Heart left ventricle (tissue), 13 donors: ENCODE data around the gene TOMM20L.

Source experiments
- POLR2A ChIP-seq, 2 donors: fragments of 450-650 bp; IDR thresholded peaks; one replicate each; pipeline ENCODE4 v1.6.1; 2017; ENCODE audit warnings: antibody characterized with exemption in 2 of 2, mild to moderate bottlenecking in 2 of 2, moderate library complexity in 2 of 2
- TF ChIP-seq, protein P1 (sequence below), 12 donors: fragments of 200-600 bp; sonication (generic) in 4 of 12; IDR thresholded peaks; one replicate each; pipeline versions ENCODE4 v1.5.0 to v1.8.0; 2018 to 2022; ENCODE audit warnings: antibody characterized with exemption in 12 of 12, mild to moderate bottlenecking in 5 of 12
- donor health status: ischemic (EF 13 %, LVEDD 7.1; RV severe dilation, severe dysfunction).
- donor health status: DM: no; HTN: yes; CAD: no.
- donor health status: DM: no; HTN: no; CAD: no.
- donor health status: ischemic (EF 25% LVEDD 6.9; RV normal size, moderate dysfunction).
- donor health status: ischemic (EF 25% LVEDD 5.7; RV mildly dilated, moderate dysfunction).
- donor health status: ischemic (EF 35%, LVEDD 5.7; RV mildly dilated, moderate dysfunction).
- donor health status: nonischemic (EF 11% LVEDD 7.7; RV severe dilation, severe dysfunction).
- donor health status: DM: yes; HTN: yes; CAD: no.
- donor health status: PGD.
- donor health status: ischemic (EF 29% LVEDD 5.4; RV normal size, mild dysfunction).
- donor health status: nonischemic (EF 23%, LVEDD 6.1; RV moderate dilation, normal function).

DNA sequence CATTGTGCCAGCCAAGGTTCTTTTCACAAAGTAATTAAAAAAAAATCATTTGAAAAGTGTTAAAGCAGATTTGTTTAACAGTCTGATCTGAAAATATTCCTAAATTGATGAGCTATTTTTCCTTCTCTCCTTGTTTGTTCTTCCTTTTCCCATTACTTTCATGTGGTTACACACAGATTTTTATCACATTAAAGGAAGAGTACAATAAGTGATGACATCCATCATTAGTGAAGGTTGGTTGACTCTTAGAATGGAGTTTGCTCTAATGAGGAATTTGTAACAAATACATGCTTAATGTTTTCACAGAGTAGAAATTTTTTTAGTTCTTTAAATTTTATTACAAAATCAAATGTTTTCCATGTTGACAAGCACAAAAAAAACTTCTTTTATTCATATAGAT lies 18.9 kb upstream of the TOMM20L start:
- TF ChIP-seq, protein P1, sequence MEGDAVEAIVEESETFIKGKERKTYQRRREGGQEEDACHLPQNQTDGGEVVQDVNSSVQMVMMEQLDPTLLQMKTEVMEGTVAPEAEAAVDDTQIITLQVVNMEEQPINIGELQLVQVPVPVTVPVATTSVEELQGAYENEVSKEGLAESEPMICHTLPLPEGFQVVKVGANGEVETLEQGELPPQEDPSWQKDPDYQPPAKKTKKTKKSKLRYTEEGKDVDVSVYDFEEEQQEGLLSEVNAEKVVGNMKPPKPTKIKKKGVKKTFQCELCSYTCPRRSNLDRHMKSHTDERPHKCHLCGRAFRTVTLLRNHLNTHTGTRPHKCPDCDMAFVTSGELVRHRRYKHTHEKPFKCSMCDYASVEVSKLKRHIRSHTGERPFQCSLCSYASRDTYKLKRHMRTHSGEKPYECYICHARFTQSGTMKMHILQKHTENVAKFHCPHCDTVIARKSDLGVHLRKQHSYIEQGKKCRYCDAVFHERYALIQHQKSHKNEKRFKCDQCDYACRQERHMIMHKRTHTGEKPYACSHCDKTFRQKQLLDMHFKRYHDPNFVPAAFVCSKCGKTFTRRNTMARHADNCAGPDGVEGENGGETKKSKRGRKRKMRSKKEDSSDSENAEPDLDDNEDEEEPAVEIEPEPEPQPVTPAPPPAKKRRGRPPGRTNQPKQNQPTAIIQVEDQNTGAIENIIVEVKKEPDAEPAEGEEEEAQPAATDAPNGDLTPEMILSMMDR (IDR thresholded peaks at IDR 0.05): no peak
- TF ChIP-seq POLR2A (IDR thresholded peaks at IDR 0.05): no peak
